Activated T-helper 2 cell treated with anti-CD3 and anti-CD28 coated beads, Interferon-gamma antibody, Interleukin-2, Interleukin-4, amounts not matched to agents 10 μg/mL and 5 μg/mL and 100 μg/mL, durations not matched to agents 14 hours and 24 hours and 36 hours (primary cell): ENCODE data around the gene TRPM2. TPM values are rescaled to one million over a fixed set of nuclear protein-coding genes. Genes with fewer than 3 reads are reported as not detected.

Experiments
- DNase-seq: peaks from one replicate; pipeline ENCODE4 v3.0.0; 2021; ENCODE audit warnings: low spot score
- H3K27ac Mint-ChIP-seq: one replicate; pipeline ENCODE4 v1.8.0; 2021; ENCODE audit warnings: mixed read lengths
- H3K27me3 Mint-ChIP-seq: one replicate; pipeline ENCODE4 v1.8.0; 2021; ENCODE audit warnings: low read depth, mixed read lengths
- H3K36me3 Mint-ChIP-seq: one replicate; pipeline ENCODE4 v1.8.0; 2021; ENCODE audit warnings: low read depth, mixed read lengths
- H3K4me1 Mint-ChIP-seq: one replicate; pipeline ENCODE4 v1.8.0; 2021; ENCODE audit warnings: low read depth, mixed read lengths
- H3K4me3 Mint-ChIP-seq: one replicate; pipeline ENCODE4 v1.8.0; 2021; ENCODE audit warnings: low read depth, mild to moderate bottlenecking, moderate library complexity, mixed read lengths
- H3K9me3 Mint-ChIP-seq: one replicate; pipeline ENCODE4 v1.8.0; 2021; ENCODE audit warnings: mixed read lengths
- intact Hi-C: fragments of 100-400 bp; cut with micrococcal nuclease; formaldehyde crosslinking; loops from one replicate; pipeline ENCODE4 v1.15.1; 2023
- total RNA-seq: library from RNA; stranded (reverse); gene quantifications from 2 replicates; pipeline ENCODE4 v1.2.3, GENCODE V29; 2022

Gene TRPM2
- total RNA-seq, 1 donor from 2014 or later: 7.3 TPM

DNA sequence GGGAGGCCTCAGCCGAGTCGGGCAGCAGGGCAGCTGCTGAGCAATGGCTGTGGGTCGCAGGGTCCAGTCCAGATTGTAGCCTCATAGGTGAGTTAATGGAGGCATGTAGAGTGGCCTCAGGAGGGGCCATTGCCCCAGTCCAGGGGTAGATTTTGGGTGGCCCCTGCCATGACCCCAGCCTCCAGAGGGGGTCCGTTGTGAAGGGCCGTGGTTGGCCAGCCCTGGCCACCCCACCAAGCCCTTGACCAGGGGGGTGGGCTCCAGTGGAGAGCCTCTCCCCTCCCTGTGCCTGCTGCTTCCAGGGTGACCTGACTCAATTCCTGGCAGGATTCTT lies 26.1 kb downstream of the TRPM2 start:
- Mint-ChIP-seq H3K4me3 (no peak overlapping the region), H3K36me3 (peaks cover 48% of the 10 kb centered on the region), H3K27me3 (no peaks in the 10 kb centered on the region), H3K4me1 (peaks cover 11% of the 10 kb centered on the region), H3K27ac (no peak overlapping the region), H3K9me3 (peaks cover 21% of the 10 kb centered on the region)
- DNase-seq: no peak
- intact Hi-C loops: no loop called here

DNA sequence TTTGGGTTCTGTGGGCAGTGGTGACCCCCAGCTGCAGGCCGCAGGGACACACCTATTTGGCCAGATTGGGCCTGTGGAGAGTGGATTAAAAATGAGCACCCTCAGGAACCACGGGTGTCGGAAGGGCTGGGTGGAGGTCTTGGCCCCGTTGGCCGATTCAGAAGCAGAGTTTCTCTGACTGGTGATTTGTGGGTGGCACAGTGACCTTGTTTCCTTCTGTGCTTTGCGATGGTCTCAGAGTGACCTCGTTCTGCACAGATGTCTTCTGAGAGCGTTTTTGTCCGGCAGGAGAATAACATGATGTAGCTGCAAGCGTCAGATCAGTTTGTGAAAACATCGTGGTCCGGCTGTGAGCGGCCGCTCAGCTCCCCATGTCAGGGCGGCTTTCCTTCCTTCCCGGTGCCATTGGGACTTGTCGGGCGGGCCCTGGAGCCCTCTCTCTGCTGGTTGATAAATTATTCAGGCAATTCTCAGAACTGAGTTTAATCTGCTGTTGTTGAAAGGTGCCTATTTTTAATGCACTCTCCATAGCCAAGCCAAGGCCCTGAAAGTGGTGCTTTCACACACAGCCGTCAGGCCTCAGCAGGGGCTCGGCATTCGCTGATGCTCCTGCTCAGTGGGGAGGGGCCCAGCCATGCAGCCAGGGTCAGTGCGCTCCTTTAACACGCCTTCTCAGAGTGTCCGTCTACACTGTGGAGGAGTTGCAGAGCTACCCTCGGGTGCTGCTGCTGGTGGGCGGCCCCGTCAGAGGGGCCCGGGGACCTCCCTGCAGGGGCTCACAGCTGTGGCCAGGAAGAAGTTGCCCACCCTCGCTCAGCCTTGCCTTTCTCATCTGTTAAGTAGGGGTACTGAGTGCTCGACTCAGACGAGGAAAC lies 26.8 kb downstream of the TRPM2 start:
- DNase-seq: no peak
- Mint-ChIP-seq H3K4me1 (peaks cover 6% of the 10 kb centered on the region), H3K27ac (no peak overlapping the region), H3K27me3 (no peaks in the 10 kb centered on the region), H3K4me3 (no peak overlapping the region), H3K36me3 (peaks cover 45% of the 10 kb centered on the region), H3K9me3 (peaks cover 25% of the 10 kb centered on the region)
- intact Hi-C loops: no loop called here

DNA sequence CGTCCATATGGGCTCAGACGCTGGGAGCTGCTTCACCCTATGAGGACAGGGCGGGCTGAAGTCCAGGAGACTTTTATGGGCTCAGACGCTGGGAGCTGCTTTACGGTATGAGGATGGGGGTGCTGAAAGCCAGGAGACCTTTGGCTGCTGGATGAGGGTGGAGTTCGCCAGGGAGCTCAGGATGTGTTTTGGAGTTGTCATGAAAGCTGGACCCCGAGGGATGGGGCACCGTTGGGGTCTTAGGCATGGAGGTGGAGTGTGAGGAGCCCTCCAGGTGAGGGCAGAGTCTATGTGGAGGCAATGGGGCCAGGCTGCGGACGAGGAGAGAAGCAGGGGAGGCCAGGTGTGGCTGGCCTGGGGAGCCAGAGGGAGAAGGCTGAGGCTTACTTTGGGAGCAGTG lies 27.5 kb downstream of the TRPM2 start:
- Mint-ChIP-seq H3K36me3 (peaks cover 44% of the 10 kb centered on the region), H3K4me1 (no peaks in the 10 kb centered on the region), H3K27me3 (no peaks in the 10 kb centered on the region), H3K9me3 (peaks cover 30% of the 10 kb centered on the region), H3K27ac (no peak overlapping the region), H3K4me3 (no peak overlapping the region)
- intact Hi-C loops: no loop called here
- DNase-seq: no peak

DNA sequence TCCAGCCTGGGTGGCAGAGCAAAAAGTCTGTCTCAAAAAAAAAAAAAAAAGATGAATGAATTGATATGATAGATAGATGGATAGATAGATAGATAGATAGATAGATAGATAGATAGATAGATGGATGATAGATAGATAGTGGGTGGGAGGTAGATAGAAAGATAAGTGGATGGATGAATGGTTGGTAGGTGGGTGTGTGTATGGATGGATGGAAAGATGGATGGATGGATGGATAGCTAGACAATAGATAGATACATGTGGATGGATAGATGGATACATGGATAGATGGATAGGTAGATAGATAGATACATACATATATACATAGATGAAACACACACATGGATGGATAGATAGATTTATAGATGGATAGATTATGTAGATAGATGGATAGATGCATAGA lies 28.5 kb downstream of the TRPM2 start:
- intact Hi-C loops: no loop called here
- peaks cover 42% of the 10 kb centered on the region for H3K36me3 Mint-ChIP-seq
- H3K4me3 Mint-ChIP-seq: no peak overlapping the region
- no peak for DNase-seq
- H3K9me3 Mint-ChIP-seq: peaks cover 37% of the 10 kb centered on the region
- H3K4me1 Mint-ChIP-seq: no peaks in the 10 kb centered on the region
- H3K27ac Mint-ChIP-seq: no peak overlapping the region
- H3K27me3 Mint-ChIP-seq: no peaks in the 10 kb centered on the region

DNA sequence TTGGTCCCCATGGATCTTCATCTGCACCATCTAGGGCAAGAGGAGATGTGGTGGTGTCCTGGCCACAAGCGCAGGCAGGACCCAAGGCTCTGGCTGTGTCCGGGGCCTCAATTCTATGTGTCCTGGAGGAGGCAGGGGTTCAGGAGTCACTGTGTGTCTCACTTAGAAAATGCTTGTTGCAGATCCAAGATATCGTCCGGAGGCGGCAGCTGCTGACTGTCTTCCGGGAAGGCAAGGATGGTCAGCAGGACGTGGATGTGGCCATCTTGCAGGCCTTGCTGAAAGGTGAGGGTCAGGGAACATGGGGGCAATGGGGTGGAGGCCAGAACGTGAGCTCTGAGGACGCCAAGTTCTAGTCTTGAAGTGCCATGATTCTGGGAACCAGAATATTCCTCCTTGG lies 29.1 kb downstream of the TRPM2 start:
- Mint-ChIP-seq H3K4me3 (no peak overlapping the region), H3K27me3 (no peaks in the 10 kb centered on the region), H3K9me3 (peaks cover 37% of the 10 kb centered on the region), H3K36me3 (peaks cover 42% of the 10 kb centered on the region), H3K4me1 (no peaks in the 10 kb centered on the region), H3K27ac (no peak overlapping the region)
- no peak for DNase-seq
- intact Hi-C loops: no loop called here

DNA sequence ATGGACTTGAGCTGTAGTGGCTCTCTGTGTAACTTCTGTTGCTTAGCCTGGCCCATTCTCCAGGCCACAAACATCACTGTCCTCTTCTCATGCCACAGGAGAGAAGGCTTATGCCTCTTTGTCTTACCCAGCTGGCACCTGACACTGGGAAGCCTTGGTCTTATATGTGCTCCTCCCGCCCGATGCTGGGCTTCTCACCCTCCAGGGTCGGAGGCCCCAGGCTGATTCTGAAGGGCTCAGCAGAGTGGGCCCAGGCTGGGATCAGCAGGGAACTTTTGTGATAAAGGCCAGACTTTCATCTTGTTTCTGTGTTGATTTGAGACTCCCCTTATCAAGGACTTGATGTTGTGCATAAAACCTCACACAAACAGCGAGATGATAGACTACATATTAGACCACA lies 29.8 kb downstream of the TRPM2 start:
- H3K27me3 Mint-ChIP-seq: no peaks in the 10 kb centered on the region
- H3K4me3 Mint-ChIP-seq: no peak overlapping the region
- H3K9me3 Mint-ChIP-seq: peaks cover 37% of the 10 kb centered on the region
- DNase-seq: no peak
- intact Hi-C loops: no loop called here
- H3K27ac Mint-ChIP-seq: no peak overlapping the region
- peaks cover 42% of the 10 kb centered on the region for H3K36me3 Mint-ChIP-seq
- H3K4me1 Mint-ChIP-seq: no peaks in the 10 kb centered on the region

DNA sequence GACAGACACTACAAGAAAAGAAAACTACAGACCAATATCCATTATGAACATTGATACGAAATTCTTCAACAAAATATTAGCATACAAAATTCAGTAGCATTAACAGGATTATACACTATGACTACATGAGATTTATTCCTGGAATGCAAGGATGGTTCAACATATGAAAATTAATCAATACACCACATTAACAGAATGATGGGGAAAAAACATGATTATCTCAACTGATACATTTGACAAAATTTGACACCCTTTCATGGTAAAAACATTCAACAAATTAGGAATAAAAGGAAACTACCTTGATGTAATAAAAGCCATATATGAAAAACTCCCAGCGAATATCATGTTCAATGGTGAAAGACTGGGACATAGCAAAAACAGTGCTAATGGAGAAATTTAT lies 31.5 kb downstream of the TRPM2 start:
- Mint-ChIP-seq H3K9me3 (peaks cover 37% of the 10 kb centered on the region), H3K27me3 (no peaks in the 10 kb centered on the region), H3K4me1 (no peaks in the 10 kb centered on the region), H3K27ac (no peak overlapping the region), H3K4me3 (no peak overlapping the region), H3K36me3 (peaks cover 42% of the 10 kb centered on the region)
- DNase-seq: no peak
- intact Hi-C loops: no loop called here

DNA sequence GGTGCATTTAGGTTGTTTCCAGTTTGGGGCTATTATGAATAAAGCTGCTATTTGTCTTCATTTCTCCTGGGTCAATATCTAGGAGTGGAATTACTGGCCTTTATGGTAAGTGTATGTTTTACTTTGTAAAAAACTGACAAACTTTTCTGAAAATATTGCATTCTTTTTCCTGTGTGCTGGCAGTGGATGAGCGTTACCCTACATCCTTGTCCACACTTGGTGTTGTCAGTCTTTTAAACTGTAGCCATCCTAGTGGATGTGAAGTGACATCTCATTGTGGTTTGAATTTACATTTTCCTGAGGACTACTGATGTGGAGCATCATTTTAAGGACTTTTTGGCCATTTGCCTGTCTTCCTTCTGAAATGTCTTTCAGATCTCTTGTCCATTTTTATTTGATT lies 35.9 kb downstream of the TRPM2 start:
- no peaks in the 10 kb centered on the region for H3K4me1 Mint-ChIP-seq
- DNase-seq: no peak
- H3K9me3 Mint-ChIP-seq: peaks cover 22% of the 10 kb centered on the region
- intact Hi-C loops: no loop called here
- no peaks in the 10 kb centered on the region for H3K27me3 Mint-ChIP-seq
- peaks cover 17% of the 10 kb centered on the region for H3K36me3 Mint-ChIP-seq
- no peak overlapping the region for H3K4me3 Mint-ChIP-seq
- H3K27ac Mint-ChIP-seq: no peak overlapping the region

DNA sequence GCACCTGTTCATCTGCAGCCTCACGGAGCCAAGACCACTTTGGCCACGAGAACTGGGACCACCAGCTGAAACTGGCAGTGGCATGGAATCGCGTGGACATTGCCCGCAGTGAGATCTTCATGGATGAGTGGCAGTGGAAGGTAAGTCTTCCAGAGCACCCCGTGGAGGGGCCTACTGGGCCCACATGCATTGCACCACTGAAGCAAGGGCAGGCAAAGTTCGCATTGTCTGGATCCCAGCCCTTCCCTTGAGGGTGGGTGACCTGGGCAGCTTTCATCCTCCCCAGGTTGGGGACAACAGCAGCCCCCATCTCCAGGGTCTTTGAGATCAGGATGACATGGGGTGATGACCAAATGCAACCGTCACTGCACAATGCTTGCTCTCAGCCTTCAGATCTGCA lies 37.5 kb downstream of the TRPM2 start:
- no peak for DNase-seq
- intact Hi-C loops: no loop called here
- Mint-ChIP-seq H3K36me3 (peaks cover 5% of the 10 kb centered on the region), H3K4me1 (no peaks in the 10 kb centered on the region), H3K9me3 (peaks cover 6% of the 10 kb centered on the region), H3K4me3 (no peak overlapping the region), H3K27ac (no peak overlapping the region), H3K27me3 (no peaks in the 10 kb centered on the region)

DNA sequence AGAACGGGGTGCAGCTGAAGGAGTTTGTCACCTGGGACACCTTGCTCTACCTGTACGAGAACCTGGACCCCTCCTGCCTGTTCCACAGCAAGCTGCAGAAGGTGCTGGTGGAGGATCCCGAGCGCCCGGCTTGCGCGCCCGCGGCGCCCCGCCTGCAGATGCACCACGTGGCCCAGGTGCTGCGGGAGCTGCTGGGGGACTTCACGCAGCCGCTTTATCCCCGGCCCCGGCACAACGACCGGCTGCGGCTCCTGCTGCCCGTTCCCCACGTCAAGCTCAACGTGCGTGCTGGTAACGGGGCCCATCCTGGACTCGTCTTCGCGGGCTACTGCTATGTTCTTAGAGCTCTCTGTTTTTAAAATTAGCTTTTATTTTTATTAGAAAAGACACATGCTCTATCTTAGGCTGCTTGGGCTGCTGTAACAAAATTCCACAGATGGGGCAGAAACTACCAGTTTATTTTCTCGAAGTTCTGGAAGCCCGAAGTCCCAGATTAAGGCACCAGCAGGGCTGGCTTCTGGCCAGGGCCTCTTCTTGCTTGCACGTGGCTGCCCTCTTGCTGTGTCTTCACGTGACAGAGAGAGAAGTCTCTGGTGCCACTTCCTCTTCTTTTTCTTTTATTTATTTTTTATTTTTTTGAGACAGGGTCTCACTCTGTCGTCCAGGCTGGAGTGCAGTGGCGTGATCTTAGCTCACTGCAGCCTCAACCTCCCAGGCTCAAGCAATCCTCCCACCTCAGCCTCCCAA lies 38.1 kb downstream of the TRPM2 start:
- Mint-ChIP-seq H3K36me3 (peaks cover 5% of the 10 kb centered on the region), H3K27me3 (no peaks in the 10 kb centered on the region), H3K27ac (no peak overlapping the region), H3K4me1 (no peaks in the 10 kb centered on the region), H3K4me3 (no peak overlapping the region), H3K9me3 (peaks cover 2% of the 10 kb centered on the region)
- intact Hi-C loops: no loop called here
- no peak for DNase-seq

DNA sequence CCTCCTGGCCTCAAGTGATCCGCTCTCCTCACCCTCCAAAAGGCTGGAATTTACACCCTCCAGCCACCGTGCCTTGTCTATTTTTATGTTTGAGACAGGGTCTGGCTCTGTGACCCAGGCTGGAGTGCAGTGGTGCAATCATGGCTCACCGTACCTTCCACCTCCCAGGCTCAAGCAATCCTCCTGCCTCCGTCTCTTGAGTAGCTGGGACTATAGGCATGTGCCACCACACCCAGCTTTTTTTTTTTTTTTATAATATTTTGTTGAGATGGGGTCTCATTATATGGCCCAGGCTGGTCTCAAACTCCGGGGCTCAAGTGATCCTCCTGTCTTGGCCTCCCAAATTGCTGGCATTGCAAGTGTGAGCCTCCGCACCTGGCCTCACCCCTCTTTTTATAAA lies 38.8 kb downstream of the TRPM2 start:
- Mint-ChIP-seq H3K27ac (no peak overlapping the region), H3K4me1 (no peaks in the 10 kb centered on the region), H3K9me3 (no peaks in the 10 kb centered on the region), H3K27me3 (no peaks in the 10 kb centered on the region), H3K36me3 (peaks cover 5% of the 10 kb centered on the region), H3K4me3 (no peak overlapping the region)
- intact Hi-C loops: no loop called here
- DNase-seq: no peak

DNA sequence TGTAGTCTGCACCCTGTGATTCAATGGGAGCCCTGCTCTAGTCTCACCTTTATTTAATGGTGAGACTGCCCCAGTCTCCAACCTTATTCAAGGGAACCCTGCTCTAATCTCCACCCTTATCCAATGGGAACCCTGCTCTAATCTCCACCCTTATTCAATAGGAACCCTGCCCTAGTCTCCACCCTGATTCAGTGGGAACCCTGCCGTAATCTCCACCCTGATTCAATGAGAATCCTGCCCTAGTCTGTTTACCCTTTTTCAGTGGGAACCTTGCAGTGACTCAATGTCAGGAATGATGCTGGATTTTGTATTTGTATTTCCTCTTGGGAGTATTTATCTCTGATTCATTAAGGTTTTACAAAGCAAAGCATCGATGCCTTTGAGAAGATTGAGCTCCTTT lies 39.5 kb downstream of the TRPM2 start:
- H3K27ac Mint-ChIP-seq: no peak overlapping the region
- no peaks in the 10 kb centered on the region for H3K4me1 Mint-ChIP-seq

DNA sequence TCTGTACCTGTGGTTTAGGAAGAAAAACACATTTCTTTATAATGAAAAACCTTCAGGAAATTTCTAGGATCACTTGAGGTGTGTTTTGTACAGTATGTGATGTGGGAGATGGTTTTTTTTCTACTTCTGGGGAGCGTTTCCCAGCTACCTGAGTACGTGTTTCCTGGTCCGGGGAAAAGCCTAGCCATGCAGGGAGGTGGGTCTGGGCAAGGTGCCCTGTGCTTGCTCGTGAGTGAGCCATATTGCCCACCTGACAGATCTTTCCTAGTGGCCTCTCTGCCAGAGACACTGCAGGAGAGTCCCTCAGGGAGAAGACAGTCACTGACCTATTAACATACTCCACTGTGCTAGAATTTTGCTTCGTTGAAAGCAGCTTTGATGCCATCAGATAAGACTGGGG lies 41.3 kb downstream of the TRPM2 start:
- no peak overlapping the region for H3K4me3 Mint-ChIP-seq
- H3K27ac Mint-ChIP-seq: no peak overlapping the region
- no peaks in the 10 kb centered on the region for H3K27me3 Mint-ChIP-seq
- DNase-seq: no peak
- no peaks in the 10 kb centered on the region for H3K9me3 Mint-ChIP-seq
- peaks cover 5% of the 10 kb centered on the region for H3K36me3 Mint-ChIP-seq
- intact Hi-C loops: no loop called here
- H3K4me1 Mint-ChIP-seq: no peaks in the 10 kb centered on the region

More for the DNA sequence above, 39.5 kb downstream of the TRPM2 start:
- intact Hi-C loops: no loop called here
- Mint-ChIP-seq H3K4me3 (no peak overlapping the region), H3K27me3 (no peaks in the 10 kb centered on the region), H3K36me3 (peaks cover 5% of the 10 kb centered on the region), H3K9me3 (no peaks in the 10 kb centered on the region)
- no peak for DNase-seq
